NK-92 treated with Interleukin-12 subunit alpha and Interleukin-12 subunit beta, amount 100 ng/mL, for 24 hours (cell line): ENCODE results near the gene ESCO1.
"Not testable (repeated sequence)": the region's sequence is repeated elsewhere in the genome, so short reads cannot be mapped to it uniquely, and the experiment has no call there.

Source experiments
- DNase-seq: peaks from one replicate; lab custom pipeline; 2025; lab: John Stamatoyannopoulos, UW

The ESCO1 gene

GRCh38 chr18:21592361-21592760 lies 8.1 kb downstream of the ESCO1 start:
- not testable (repeated sequence) for DNase-seq

DNA sequence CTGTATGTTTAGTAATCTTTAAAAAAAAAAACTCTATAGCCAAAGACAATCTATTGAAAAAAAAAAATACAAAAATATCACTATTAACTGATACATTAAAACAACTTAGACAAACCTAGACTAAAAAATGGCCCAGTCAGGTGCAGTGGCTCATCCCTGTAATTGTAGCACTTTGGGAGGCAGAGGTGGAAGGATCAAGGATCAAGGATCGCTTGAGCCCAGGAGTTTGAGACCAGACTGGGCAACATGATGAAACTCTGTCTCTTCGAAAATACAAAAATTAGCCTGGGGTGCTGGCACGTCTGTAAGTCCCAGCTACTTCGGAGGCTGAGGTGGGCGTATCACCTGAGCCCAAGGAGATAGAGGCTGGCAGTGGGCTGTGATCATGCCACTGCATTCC lies 16.1 kb downstream of the ESCO1 start:
- no peak for DNase-seq

DNA sequence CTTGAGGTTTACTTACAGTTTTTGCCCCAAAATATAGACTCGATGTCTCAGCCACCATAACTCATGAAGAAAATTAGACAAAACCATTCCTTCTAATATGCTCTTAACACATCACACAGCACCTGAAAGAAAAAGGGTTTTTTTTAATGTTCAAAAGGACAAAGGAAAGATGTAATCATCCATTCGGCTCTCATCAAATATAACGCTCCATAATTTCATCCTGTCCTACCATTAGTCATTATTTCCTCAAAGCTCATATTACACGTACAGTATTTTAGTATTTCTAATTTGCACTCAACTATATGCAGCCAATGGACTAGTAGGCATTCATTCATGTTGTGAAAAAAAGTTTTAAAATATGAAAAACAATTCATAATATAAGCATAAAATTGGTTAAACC lies 24.8 kb downstream of the ESCO1 start:
- DNase-seq: no peak

- no peak for DNase-seq
These were observed 28.7 kb downstream of the ESCO1 start for GRCh38 chr18:21571772-21572171.

DNA sequence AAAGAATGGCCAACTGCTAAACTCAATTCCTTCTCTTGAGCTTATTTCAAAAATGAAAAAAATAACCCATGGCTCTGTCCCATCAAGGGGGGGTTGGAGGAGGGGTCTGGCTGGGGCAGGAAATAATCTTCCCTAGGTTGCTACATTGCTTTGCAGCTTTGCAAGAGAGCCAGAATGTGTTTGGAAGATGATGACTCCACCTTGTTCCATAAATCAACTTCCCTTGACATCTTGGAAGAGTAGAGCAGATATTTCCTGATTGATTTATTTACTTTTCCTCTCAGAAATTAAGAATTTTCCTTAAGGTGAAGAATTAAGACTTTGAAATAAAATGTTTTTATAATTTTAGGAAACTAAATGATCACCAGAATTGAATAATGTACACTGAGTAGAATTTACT lies 41.3 kb downstream of the ESCO1 start:
- DNase-seq: no peak

DNA sequence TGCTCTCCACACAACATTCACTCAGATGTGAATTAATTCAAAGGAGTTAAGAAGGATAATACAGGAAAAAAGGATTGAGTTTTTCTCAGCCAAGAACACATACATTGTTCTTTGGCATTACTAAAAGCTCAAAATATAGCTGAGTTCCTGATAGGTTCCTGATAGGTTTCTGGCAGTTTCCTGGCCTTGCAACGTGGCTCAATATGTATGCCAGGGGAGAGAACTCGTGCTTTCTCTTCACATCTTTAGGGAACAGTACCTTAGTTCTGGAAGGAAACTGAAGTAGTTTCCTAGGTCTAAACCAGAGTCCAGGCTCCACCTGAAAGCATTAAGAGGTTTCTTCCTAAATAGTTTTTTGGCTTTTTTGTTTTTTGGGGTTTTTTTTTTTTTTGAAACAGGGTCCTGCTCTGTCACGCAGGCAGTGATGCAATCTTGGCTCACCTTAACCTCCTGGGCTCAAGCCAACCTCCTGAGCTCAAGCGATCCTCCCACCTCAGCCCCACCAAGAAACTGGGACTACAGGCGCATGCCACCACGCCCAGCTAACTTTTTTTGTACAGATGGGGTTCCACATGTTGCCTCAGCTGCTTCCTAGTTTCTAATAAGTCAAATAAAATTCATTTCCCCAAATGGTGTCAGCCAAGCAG lies 42.8 kb downstream of the ESCO1 start:
- no peak for DNase-seq

- DNase-seq: no peak
These were observed 50.0 kb downstream of the ESCO1 start for GRCh38 chr18:21550510-21550970.

- no peak for DNase-seq
These were observed 51.9 kb downstream of the ESCO1 start for GRCh38 chr18:21548647-21549046.

DNA sequence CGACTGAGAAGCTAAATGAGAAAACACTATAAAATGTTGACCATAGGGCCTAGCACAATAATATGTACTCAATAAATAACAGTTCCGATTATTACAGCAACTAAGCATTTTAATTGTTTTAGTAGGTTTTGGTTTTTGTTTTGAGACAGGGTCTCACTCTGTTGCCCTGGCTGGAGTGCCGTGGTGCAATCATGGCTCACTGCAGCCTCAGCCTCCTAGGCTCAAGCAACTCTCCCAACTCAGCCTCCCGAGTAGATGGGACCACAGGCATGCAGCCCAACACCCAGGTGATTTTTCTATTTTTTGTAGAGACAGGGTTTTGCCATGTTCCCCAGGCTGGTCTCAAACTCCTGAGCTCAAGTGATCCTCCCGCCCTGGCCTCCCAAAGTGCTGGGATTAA lies 54.1 kb downstream of the ESCO1 start:
- DNase-seq: no peak

DNA sequence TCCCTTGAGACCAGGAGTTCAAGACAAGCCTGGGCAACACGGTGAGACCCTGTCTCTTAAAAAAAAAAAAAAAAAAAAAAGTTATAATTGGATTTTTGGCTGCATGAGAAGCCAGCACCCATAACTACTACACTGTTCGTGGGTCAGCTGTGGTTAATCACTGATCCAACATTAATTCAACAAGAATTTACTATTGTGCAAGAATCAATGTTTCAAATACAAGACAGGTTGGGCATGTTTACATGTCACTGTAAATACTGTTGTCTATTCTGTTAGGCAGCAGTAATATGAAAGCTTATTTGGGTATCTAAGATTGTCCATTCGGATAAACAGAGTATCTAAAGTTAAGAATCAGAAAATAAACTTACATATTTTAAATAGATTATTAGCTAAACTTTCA lies 62.3 kb downstream of the ESCO1 start:
- DNase-seq: no peak

DNA sequence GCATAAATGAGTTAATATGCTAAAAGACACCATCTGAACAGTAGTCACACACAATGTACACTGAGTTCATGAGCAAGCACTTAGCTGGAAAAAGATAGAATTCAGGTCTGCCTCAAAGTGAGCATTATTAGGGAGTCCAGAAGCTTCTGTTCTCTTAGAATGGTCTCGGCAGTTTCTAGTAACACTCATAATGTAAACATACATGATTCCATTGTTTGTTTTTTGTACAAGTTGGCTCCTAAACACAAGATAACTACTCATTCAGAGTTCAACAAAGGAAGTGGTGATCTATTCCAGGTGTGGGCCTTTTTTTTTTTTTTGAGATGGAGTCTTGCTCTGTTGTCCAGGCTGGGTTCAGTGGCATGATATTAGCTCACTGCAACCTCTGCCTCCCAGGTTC lies 66.2 kb downstream of the ESCO1 start:
- no peak for DNase-seq

GRCh38 chr18:21526463-21526862 lies 74.0 kb downstream of the ESCO1 start:
- no peak for DNase-seq

DNA sequence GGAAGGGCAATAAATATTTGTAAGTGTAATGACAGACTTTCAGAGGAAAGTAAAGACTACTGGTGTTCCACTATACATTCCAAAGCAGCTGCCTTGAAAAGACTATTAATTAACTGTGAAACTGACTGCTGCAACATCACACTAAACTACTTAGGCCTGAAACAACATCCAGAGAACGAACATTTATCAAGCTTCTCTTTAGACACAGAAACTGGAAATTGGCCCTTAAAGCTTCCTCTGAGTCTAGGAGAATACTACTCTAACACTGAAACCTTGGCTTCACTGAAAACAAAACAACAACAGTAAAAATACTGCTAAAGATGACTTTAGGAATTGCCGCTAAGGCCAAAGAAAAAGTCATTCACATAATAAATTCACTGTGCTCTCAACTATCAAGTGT lies 74.6 kb downstream of the ESCO1 start:
- no peak for DNase-seq

DNA sequence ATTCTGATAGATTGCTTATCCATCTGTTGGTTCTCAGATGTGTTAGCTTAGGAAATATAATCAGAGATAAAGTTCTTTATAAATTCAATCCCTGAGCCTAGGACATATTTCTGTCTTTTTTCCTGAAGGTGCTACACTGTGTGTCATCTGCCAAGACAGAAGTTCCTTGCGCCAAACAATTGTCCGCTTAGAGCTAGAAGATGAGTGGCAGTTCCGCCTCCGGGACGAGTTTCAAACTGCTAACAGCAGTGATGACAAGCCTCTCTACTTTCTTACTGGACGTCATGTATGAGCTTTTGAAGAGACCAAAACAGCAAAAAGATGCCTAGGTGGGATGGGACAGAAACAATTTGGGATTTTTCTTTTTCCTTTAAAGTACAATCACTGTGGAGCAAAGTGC lies 78.0 kb downstream of the ESCO1 start:
- DNase-seq: no peak

DNA sequence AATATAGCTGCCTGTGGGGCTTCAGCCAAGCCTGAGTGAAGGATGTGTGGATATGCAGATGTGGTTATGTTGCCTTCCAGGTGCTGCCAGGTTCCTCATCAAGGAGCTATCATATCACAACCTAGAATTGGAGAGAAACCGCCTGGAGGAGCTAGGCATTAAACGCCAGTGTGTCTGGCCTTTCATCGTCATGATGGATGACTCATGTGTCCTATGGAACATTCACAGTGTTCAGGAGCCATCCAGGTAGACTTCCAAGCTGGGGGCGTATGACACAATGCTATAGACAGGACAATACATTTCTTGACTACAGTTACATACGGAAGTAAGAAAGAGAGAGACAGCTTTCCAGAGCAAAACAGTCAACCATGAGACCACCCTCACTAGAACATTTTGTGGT lies 86.8 kb downstream of the ESCO1 start:
- DNase-seq: no peak

DNA sequence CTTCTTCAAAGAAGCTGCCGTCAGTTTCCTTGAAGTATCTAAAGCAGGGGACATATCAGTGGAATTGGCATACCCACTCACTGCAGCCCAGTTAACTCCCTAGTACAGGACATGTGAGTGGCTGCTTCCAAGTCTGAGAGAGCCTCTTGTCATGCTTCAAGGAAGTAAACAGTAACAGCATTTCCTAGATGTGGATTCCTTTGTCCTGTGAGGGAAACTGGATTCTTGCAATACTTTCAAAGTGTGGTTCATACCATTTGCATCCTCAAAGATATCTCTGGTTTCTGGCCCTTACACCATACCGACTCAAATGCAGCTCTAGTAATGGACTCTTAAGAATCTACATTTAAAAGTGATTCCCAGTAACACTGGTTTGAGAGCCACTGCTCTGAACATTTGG lies 87.2 kb downstream of the ESCO1 start:
- DNase-seq: no peak

- no peak for DNase-seq
These were observed 91.4 kb downstream of the ESCO1 start for GRCh38 chr18:21509062-21509461.

DNA sequence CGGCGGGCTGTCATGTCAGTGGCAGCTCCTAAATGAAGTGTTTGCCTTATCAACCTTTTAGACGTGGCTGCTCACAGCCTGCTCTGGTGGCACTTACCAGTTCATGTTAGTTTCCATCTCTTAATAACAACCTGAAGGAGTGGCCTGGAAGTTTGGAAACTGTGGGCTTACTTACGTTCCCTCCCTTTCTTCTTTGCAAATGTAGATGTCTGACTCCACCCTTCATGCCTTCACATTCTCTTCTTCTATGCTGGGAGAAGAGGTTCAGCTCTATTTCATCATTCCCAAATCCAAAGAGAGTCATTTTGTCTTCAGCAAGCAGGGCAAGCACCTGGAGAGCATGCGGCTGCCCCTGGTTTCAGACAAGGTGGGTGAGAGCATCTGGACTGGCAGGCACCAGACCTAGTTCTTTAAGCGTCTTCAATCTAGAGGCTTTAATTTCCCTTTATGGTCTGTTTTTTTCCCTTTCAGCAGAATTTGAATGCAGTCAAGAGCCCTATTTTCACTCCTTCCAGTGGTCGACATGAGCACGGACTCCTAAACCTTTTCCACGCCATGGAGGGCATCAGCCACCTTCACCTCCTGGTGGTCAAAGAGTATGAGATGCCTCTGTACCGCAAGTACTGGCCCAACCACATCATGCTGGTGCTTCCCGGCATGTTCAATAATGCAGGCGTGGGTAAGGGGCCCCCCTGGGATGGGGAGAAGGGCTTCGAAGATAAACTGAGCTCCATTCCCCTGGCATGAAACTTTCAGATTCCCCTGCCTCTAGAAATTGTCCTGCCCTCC lies 92.4 kb downstream of the ESCO1 start:
- no peak for DNase-seq

DNA sequence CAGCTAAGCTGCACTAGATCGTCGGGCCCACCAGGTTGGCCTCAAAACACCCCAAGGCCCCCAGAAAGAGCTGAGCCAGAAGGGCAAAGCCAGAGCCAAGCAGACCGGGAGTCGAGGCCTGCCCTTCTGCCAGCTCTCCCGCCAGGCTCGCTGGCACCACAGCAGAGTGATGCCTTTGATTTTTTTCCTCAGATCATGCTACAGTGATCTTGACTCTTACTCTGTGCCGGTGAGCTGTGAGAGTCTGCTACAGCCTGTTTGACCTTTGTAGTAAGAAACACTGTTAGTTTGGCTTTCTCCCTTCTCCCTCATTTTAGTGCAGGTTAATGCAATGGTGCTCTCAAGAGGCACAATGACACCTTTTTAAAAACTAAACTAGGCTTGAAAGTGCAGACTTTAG lies 97.8 kb downstream of the ESCO1 start:
- DNase-seq: no peak

- no peak for DNase-seq
These were observed 100.5 kb downstream of the ESCO1 start for GRCh38 chr18:21499997-21500396.

- no peak for DNase-seq
These were observed 104.1 kb downstream of the ESCO1 start for GRCh38 chr18:21496277-21496835.

DNA sequence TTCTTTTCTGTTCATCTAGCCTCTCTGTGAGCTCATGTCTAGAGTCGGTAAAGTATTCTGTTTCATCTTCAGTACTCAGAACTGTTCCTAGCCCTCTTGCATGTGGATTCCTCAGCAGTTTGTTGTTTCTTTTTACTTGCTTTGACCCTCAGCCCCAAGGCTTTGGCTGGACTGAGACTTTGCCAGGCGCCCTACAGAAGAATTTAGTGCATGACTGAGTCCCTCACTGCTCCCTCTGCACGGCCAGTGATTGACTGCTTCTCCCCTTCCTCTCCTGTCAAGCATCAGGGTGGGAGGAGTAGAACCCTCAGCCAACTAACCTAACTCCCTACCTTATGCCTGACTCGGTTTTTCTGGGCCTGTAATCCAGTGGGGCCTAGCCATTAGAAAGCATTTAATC lies 109.8 kb downstream of the ESCO1 start:
- no peak for DNase-seq

DNA sequence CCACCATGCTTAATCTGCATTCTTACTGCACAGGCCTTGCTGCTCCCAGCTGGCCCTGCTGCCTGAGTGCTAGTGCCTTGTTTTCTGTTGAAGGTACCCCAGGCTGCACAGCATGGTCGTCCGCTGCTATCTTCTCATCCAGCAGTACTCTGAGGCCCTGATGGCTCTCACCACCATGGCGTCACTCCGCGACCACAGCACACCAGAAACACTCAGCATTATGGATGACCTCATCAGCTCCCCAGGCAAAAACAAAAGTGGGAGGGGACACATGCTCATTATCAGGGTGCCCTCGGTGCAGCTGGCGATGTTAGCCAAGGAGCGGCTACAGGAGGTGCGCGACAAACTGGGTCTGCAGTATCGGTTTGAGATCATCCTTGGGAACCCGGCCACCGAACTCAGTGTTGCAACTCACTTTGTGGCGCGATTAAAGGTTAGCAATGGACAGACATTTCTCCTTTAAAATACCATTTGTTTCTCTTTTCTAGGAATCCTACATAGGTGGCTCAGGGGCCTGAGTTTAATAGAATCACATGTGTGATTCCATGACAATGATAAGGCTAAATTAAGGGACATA lies 110.5 kb downstream of the ESCO1 start:
- DNase-seq: no peak
